Keratinocyte (primary cell): Measurements from ENCODE around the gene CHN2.

ENCODE experiments used
- EZH2 ChIP-seq: IDR thresholded peaks from one replicate; pipeline ENCODE4 v1.6.1; 2012; ENCODE audit warnings: inconsistent platforms, mild to moderate bottlenecking, low read length, moderate library complexity
- TF ChIP-seq, protein P1 (sequence below), 3 experiments: IDR thresholded peaks in 1 of 3; conservative IDR thresholded peaks in 1 of 3; optimal IDR thresholded peaks in 1 of 3; 2 replicates in 2 of 3; 3 replicates in 1 of 3; pipeline versions ENCODE3 to v1.5.1; 2011; ENCODE audit warnings: low read length in 3 of 3, mild to moderate bottlenecking in 3 of 3, moderate library complexity in 2 of 3, control low read depth in 1 of 3, inconsistent platforms in 1 of 3; ENCODE audit not compliant: insufficient read depth in 2 of 3; ENCODE audit errors: extremely low read depth in 1 of 3

DNA sequence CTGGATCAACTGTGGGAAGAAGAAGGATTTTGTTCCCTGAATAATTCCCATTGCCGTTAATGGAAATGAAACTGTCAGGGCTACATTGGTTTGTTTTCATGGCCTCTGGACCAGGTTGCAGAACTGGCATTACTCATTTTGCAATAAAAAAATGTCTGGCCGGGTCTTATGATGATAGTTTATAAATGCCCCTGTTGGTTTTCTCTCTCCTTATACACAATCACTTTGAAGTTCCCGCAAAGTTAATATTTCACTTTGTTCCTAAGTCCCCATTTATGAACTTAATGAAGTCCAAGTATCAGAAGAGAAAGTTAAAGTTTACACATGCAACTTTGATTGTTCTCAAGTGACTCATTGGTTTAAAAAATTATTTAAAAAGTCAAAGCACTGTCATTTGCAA, 218.3 kb downstream of the CHN2 start:
- TF ChIP-seq, protein P1, sequence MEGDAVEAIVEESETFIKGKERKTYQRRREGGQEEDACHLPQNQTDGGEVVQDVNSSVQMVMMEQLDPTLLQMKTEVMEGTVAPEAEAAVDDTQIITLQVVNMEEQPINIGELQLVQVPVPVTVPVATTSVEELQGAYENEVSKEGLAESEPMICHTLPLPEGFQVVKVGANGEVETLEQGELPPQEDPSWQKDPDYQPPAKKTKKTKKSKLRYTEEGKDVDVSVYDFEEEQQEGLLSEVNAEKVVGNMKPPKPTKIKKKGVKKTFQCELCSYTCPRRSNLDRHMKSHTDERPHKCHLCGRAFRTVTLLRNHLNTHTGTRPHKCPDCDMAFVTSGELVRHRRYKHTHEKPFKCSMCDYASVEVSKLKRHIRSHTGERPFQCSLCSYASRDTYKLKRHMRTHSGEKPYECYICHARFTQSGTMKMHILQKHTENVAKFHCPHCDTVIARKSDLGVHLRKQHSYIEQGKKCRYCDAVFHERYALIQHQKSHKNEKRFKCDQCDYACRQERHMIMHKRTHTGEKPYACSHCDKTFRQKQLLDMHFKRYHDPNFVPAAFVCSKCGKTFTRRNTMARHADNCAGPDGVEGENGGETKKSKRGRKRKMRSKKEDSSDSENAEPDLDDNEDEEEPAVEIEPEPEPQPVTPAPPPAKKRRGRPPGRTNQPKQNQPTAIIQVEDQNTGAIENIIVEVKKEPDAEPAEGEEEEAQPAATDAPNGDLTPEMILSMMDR (optimal IDR thresholded peaks at IDR 0.05 in 1 of 3, IDR thresholded peaks at IDR 0.05 in 1 of 3, conservative IDR thresholded peaks at IDR 0.05 in 1 of 3; ENCODE audit: extremely low read depth in 1 of 3, insufficient read depth in 2 of 3, low read length in 3 of 3), result no peak
- no peak for TF ChIP-seq EZH2
